Right ventricle myocardium inferior (tissue), 1 donor: ENCODE results near the gene ZEB2. TPM values are rescaled to one million over a fixed set of nuclear protein-coding genes. Genes with fewer than 3 reads are reported as not detected.

Experiments
- ATAC-seq: fragments of 200-7000 bp; cut with Tn5 transposase; one replicate; pipeline ENCODE4 v1.9.1; 2020; ENCODE audit warnings: mild to moderate bottlenecking, moderate library complexity
- DNase-seq: peaks from one replicate; pipeline ENCODE4 v3.0.0; 2021; ENCODE audit errors: missing footprints
- intact Hi-C: fragments of 100-400 bp; cut with DNase I; formaldehyde crosslinking; loops from one replicate; pipeline ENCODE4 v1.11.0; 2022
- total RNA-seq: library from RNA; stranded (reverse); fragmentation: NEBNext Ultra II Directional; extraction: Animal tissue kit (Norgen Biotek cat#: 25700); gene quantifications from one replicate; pipeline ENCODE4 v1.2.1, GENCODE V29; 2021
- donor health status: DM: no; HTN: yes; CAD: no; lungs with severe emphysema.

Gene ZEB2
- total RNA-seq, 1 donor from 2014 or later = 89.0 TPM

DNA sequence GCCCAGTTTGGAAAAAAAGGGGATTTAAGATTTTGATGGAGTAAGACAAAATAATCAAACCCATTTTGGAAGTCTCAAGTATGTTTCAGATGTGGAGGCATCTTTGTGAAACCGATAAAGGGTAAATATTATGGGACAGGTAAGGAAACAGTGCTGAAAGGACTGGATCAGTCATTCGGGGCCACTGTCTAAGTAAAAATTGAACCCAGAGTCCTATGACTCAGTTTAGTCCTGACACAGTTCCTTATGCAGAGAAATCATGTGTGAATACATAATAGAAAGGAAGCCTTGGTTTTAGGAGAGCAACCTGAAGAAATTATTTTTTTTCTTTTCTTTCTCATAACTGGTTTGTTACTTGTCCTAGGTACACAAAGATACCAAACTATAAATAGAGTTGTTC is 15.4 kb upstream of the ZEB2 start:
- intact Hi-C loops = no loop called here
- ATAC-seq = no peak
- no peak for DNase-seq

- intact Hi-C loops = no loop called here
- DNase-seq (no peak), ATAC-seq (no peak)
Observed at GRCh38 chr2:144533221-144533620, 13.3 kb upstream of the ZEB2 start.

GRCh38 chr2:144530596-144530995 is 10.7 kb upstream of the ZEB2 start:
- ATAC-seq (no peak), DNase-seq (no peak)
- intact Hi-C loops = no loop called here

DNA sequence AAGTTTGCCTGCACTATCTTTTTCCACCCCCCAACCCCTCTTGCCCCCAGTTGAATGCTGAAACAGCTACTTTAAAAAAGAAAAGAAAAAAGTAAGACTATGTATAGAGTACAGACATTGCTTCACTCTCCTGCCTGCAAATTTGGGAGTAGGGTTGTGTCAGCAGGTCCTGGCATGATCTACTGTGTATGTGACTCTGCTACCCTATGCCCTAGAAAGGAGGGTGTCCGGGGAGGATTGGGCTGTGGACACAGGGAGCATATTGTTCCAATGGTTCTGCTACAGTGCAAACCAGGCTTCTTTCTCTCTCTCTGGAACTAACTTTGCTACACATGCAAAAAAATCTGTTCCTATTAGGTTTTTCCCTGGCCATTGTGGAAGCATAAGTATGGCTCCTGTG is 9.9 kb upstream of the ZEB2 start:
- ATAC-seq (peak; percentile 85), DNase-seq (no peak)
- intact Hi-C loops = loop anchor here (10.0 kb wide), 2 partner anchors 175 to 665 kb away; no protein-coding TSS in a partner anchor

- ATAC-seq (no peak), DNase-seq (peak; percentile 65)
- intact Hi-C loops = loop anchor here (10.0 kb wide), 2 partner anchors 177 to 667 kb away; no protein-coding TSS in a partner anchor
Observed at GRCh38 chr2:144528108-144528507, 8.2 kb upstream of the ZEB2 start.

GRCh38 chr2:144526831-144527230 is 6.9 kb upstream of the ZEB2 start:
- DNase-seq = no peak
- ATAC-seq = no peak
- intact Hi-C loops = loop anchor here (10.0 kb wide), 2 partner anchors 178 to 668 kb away; no protein-coding TSS in a partner anchor

DNA sequence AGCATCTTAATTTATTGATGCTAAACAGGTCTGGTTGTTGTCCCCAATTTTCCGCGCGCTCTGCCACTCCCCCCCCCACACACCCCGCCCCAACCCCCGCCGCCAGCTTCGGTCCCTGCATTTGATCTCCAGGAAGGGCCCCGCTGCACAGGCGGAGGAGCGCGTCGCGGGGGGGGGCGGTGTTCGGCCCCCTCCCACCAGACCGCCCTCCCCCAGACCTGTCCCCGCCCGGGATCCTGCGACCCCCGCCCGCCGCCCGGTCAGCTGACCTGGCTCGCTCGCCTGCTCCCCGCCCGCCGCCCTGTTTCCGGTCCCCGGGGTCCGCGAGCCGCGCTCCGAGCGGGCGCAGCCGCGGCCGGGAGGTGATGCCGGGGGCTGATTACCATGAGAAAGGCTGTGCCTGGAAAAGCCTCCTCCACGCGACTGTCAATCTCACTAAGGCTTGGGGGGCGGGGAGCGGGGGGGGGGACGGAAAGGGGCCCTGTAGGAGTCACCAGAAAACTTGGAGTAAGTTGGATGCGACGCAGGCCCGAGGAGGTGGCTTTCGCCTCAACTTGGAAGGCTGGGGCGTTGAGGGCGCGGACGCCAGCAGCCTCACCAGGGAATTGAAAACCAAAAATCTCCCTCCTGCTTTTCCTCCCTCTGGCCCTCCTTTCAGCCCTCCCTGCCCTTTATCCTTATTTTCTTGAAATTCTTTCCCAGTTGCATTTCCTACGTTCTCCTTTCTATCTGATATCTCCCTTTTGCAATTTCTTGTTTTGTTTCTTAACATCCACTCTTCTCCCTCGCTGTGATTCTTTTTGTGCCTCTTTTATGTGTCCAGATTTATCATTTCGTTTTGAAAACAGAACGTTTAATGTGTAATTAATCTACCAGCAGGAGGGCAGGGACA is 4.4 kb upstream of the ZEB2 start:
- peak; percentile 87 for DNase-seq
- intact Hi-C loops = loop anchor here (5.0 to 10.0 kb wide), 5 partner anchors 180 to 670 kb away; no protein-coding TSS in a partner anchor
- ATAC-seq = peak; percentile 60

- intact Hi-C loops = loop anchor here (5.0 to 10.0 kb wide), 5 partner anchors 181 to 671 kb away; no protein-coding TSS in a partner anchor
- DNase-seq = no peak
- no peak for ATAC-seq
Observed at GRCh38 chr2:144523596-144524117, 3.7 kb upstream of the ZEB2 start.

DNA sequence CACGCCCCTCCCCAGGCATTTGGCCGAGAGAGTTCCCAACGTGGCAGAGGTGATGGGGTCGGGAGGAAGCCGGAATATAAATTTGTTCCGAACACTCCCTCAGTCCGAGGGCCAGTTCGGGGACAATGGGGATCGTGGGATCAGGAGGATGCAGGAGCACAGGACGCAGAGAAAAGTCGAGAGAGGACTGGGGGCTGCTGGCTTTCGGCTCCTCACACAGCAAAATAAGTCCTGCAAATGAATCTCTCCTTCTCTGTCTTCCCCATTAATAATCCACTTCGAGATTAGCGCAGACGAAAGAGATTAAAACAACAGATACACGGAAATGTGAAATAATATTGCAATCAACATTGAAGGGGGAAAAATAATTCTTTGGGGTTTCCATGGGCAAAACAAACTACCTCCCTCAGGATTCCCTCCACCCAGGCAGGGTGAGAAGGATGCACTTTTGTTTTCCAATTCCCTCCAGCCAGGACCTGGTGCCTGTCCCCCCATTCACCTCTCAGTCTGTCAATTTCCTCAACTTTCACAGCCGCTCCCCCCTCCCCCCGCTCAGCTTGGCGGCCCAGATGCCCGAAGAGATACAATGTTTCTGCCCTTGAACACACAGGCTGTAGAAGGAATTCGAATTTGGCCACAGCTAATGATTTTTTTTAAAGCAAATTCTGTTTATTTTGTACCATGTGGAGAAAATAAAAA is 3.1 kb upstream of the ZEB2 start:
- ATAC-seq = no peak
- intact Hi-C loops = loop anchor here (5.0 to 10.0 kb wide), 5 partner anchors 182 to 672 kb away; no protein-coding TSS in a partner anchor
- DNase-seq = peak; percentile 69

GRCh38 chr2:144522176-144522896 is 2.4 kb upstream of the ZEB2 start:
- intact Hi-C loops = loop anchor here (5.0 to 10.0 kb wide), 5 partner anchors 182 to 672 kb away; no protein-coding TSS in a partner anchor
- ATAC-seq = no peak
- no peak for DNase-seq

DNA sequence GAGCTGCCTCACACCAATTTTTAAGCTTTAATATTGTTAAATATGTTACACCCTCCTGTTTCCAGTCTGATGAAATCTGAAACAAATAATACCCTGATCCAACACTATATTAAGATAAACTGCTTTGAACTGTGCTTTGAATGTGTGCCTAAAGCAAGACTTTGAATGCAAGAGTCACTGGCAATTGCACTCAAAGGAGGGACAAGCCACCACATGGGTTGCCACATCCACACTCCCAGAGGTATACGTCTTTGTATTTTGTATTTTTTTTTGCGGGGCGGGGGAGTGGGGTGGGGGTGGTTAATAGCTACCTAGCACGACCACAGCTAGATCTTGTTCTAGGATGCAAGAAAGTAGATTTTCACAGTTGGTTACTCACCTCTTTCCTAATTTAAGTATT is 1.8 kb upstream of the ZEB2 start:
- ATAC-seq (no peak), DNase-seq (no peak)
- intact Hi-C loops = loop anchor here (5.0 to 10.0 kb wide), 5 partner anchors 183 to 673 kb away; no protein-coding TSS in a partner anchor

GRCh38 chr2:144520756-144521487 is 1.0 kb upstream of the ZEB2 start:
- DNase-seq (no peak), ATAC-seq (peak; percentile 16)
- intact Hi-C loops = loop anchor here (5.0 to 10.0 kb wide), 5 partner anchors 184 to 674 kb away; no protein-coding TSS in a partner anchor

DNA sequence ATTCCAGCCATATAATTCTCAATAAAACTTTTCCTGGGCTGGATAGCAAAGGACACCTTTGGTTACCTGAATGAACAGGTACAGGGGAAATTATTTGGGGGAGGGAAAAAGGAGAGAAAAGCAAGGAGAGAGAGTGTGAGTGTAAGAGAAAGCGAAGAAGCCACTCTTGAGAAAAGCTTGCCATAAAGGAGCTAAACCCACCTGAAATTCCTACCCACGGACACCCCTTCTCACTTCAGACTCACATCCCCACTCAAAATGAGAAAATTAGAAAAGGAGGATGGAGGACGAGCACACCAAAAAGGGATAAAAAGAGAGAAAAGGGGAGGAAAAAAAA is 354 bp downstream of the ZEB2 start:
- DNase-seq = no peak
- no peak for ATAC-seq
- intact Hi-C loops = loop anchor here (5.0 to 10.0 kb wide), 6 partner anchors 117 to 1395 kb away; no protein-coding TSS in a partner anchor

GRCh38 chr2:144518748-144519596 is 947 bp downstream of the ZEB2 start:
- ATAC-seq (no peak), DNase-seq (no peak)
- intact Hi-C loops = loop anchor here (5.0 to 10.0 kb wide), 6 partner anchors 117 to 1396 kb away; no protein-coding TSS in a partner anchor

DNA sequence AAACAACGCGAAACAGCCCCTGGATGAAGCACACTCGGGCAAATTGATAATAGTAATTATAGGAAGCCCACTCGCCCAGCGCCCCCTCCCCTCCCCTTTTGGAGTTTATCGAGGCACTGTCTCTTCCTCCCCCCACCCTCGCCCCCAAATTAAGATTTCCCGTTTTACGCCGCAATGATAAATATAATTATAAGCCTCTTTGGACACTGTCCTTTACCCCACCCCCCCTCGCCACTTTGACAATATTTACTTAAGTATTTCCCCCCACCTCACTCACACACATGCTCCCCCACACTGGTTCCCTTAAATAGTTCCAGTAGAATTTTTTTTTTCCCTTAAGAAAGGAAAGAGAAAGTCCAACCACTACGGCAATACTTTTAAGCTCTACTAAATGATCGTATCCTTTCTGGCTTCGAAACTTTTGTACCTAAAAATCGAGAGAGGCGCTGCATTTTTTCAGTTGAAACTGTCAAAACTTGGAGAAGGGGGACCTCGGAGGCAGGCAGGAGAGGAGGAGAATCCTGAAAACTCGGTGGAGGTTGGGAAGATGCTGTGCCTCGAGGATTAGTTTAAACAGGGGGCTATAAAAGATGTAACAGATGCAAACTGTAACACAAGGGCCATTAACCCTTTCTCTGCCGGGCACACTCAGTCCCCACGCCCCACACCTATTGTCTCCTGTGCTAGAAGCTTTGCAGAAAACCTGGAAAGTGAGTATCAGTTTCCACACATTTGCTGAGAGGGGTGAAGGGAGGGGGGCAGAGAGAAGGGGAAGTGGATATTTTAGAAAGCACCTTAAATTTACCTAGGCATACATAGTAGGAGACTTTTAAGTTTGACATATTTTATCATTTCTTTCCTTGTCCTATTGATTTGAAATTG is 1.8 kb downstream of the ZEB2 start:
- intact Hi-C loops = loop anchor here (5.0 to 10.0 kb wide), 6 partner anchors 116 to 1397 kb away; no protein-coding TSS in a partner anchor
- DNase-seq (no peak), ATAC-seq (no peak)
